Vagina (tissue), 2 donors: ENCODE measurements around the gene PEPD.

Experiments used
- CTCF ChIP-seq, 3 experiments: fragments of 450-650 bp in 2 of 3; fragments of 200-600 bp in 1 of 3; sonication (generic) in 1 of 3; IDR thresholded peaks; one replicate each; pipeline ENCODE4 v1.5.1; 2017 to 2019; ENCODE audit warnings: antibody characterized with exemption in 3 of 3, mild to moderate bottlenecking in 2 of 3, moderate library complexity in 2 of 3
- POLR2A ChIP-seq, 2 donors: fragments of 450-650 bp; IDR thresholded peaks; one replicate each; pipeline ENCODE4 v1.6.1; 2017; ENCODE audit warnings: antibody characterized with exemption in 2 of 2, mild to moderate bottlenecking in 2 of 2, moderate library complexity in 2 of 2
- POLR2AphosphoS5 ChIP-seq, 2 donors: sonication (generic); formaldehyde crosslinking; IDR thresholded peaks; one replicate each; pipeline ENCODE4 v1.9.0; 2017; ENCODE audit warnings: antibody characterized with exemption in 2 of 2, mild to moderate bottlenecking in 2 of 2, low read depth in 1 of 2; ENCODE audit not compliant: insufficient read depth in 1 of 2

- TF ChIP-seq POLR2A (IDR thresholded peaks at IDR 0.05) (no peak), CTCF (IDR thresholded peaks at IDR 0.05) (no peak), POLR2AphosphoS5 (IDR thresholded peaks at IDR 0.05; ENCODE audit: insufficient read depth in 1 of 2, low read depth in 1 of 2) (no peak)
These were observed 134.0 kb downstream of the PEPD start for GRCh38 chr19:33387351-33388230.
